ENCODE measurements around the gene FLVCR1. TPM values are rescaled to one million over a fixed set of nuclear protein-coding genes. Genes with fewer than 3 reads are reported as not detected.

Gene FLVCR1
- total RNA-seq, 1 donor, result 15.1 TPM

DNA sequence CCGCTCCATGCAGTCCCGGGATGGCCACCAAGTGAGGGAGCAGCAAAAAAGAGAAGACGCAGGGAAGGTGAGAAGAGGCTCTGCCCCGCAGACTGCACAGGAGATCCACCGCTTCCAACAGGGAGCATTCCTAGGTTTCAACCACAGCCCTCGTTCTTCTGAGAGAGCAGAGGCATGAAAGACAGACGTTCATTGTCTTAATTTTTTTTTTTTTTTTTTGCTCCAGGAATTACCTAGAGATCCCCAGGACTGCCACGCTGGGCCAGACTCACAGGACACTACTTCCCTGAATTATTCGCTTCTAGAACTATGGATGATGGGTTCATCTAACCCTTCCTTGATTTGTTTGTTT lies 59.0 kb downstream of the FLVCR1 start:
- TF ChIP-seq, protein P1, sequence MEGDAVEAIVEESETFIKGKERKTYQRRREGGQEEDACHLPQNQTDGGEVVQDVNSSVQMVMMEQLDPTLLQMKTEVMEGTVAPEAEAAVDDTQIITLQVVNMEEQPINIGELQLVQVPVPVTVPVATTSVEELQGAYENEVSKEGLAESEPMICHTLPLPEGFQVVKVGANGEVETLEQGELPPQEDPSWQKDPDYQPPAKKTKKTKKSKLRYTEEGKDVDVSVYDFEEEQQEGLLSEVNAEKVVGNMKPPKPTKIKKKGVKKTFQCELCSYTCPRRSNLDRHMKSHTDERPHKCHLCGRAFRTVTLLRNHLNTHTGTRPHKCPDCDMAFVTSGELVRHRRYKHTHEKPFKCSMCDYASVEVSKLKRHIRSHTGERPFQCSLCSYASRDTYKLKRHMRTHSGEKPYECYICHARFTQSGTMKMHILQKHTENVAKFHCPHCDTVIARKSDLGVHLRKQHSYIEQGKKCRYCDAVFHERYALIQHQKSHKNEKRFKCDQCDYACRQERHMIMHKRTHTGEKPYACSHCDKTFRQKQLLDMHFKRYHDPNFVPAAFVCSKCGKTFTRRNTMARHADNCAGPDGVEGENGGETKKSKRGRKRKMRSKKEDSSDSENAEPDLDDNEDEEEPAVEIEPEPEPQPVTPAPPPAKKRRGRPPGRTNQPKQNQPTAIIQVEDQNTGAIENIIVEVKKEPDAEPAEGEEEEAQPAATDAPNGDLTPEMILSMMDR (IDR thresholded peaks at IDR 0.05; ENCODE audit: insufficient read depth, low read depth, low read length), result no peak
- H3K4me3 ChIP-seq (ENCODE audit: low read depth, low read length), result no peak overlapping the region

DNA sequence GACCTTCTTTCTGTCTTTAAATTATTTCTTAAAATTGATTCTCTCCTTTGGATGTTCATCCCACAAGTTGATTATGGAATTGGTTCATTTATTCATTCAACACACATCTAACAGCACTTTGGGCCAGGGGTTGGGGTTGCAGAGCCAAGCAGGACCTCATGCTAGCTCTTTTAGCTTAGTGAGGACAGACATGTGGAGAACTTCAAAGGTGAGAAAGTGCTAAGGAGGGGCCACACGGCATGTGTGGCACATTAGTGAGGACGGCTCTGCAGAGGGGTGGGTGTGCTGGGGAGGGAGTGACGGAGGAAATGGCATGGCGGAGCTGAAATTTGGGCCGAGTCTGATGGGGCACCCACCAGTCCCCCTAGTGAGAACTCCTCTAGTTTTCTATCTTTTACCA lies 59.8 kb downstream of the FLVCR1 start:
- H3K4me3 ChIP-seq (ENCODE audit: low read depth, low read length), result no peak overlapping the region
- TF ChIP-seq, protein P1 (IDR thresholded peaks at IDR 0.05; ENCODE audit: insufficient read depth, low read depth, low read length), result no peak
- DNase-seq (ENCODE audit: low read depth), result no peak

More for the DNA sequence above, 59.0 kb downstream of the FLVCR1 start:
- DNase-seq (ENCODE audit: low read depth), result no peak

DNA sequence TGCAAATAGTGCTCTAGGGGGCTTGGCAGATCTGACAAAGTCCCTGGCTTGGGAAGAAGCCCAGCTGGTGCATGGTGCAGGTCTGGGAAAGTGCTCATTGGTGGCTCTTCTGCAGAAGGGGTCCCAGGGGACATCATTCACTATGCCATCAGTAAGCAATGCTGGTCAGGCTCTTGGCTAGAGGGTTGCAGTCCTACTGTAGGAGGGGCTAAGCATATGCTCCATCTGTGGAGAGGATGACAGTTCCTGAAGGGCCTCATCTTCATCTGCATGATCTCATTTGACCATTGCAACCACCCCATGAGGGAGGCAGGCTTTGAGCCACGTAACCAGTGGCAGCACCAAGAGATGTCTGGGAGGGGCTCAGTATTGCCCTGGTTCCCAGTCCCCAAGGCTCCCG lies 60.7 kb downstream of the FLVCR1 start:
- TF ChIP-seq, protein P1 (IDR thresholded peaks at IDR 0.05; ENCODE audit: insufficient read depth, low read depth, low read length), result no peak
- no peak for DNase-seq (ENCODE audit: low read depth)
- H3K4me3 ChIP-seq (ENCODE audit: low read depth, low read length), result no peak overlapping the region

DNA sequence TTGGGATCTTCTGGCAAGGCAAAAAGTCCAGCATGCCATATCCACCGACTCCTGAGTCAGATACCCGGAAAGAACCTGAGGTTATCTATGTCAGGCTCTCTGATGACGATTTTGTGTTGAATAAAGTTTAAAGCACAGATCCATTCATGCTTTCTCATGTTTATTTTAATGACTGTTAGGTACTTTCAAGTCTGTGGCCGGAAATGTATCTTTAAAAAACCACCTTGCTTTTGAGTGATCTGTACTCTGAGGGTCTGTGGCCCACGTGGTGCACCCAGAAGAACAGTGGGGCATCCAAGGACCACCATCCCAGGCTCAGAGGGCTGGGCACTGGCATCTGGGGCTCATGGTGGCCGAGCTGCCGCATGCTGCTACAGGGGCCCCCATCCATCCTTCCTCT lies 62.2 kb downstream of the FLVCR1 start:
- TF ChIP-seq, protein P1 (IDR thresholded peaks at IDR 0.05; ENCODE audit: insufficient read depth, low read depth, low read length), result no peak
- H3K4me3 ChIP-seq (ENCODE audit: low read depth, low read length), result no peak overlapping the region
- no peak for DNase-seq (ENCODE audit: low read depth)

GRCh38 chr1:212920896-212921295 lies 62.8 kb downstream of the FLVCR1 start:
- TF ChIP-seq, protein P1 (IDR thresholded peaks at IDR 0.05; ENCODE audit: insufficient read depth, low read depth, low read length), result peak; percentile 59
- no peak for DNase-seq (ENCODE audit: low read depth)
- no peak overlapping the region for H3K4me3 ChIP-seq (ENCODE audit: low read depth, low read length)

- no peak overlapping the region for H3K4me3 ChIP-seq (ENCODE audit: low read depth, low read length)
- no peak for DNase-seq (ENCODE audit: low read depth)
- TF ChIP-seq, protein P1 (IDR thresholded peaks at IDR 0.05; ENCODE audit: insufficient read depth, low read depth, low read length), result no peak
These were observed 63.9 kb downstream of the FLVCR1 start for GRCh38 chr1:212922016-212922415.

DNA sequence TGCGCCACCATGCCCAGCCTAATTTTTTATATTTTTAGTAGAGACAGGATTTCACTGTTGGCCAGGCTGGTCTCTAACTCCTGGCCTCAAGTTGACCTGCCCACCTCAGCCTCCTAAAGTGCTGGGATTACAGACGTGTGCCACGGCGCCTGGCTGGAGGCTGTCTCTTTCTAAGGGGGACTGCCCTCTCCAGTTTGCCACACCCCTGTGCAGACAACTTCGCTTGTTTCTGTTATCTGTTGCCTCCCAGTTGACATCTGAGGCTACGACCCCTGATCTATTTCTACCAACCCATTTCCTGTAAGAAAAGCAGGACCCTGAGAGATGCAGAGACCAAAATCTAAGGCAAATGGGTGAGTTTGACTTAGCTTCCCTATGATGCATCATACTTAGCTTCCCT lies 68.3 kb downstream of the FLVCR1 start:
- DNase-seq (ENCODE audit: low read depth), result no peak
- TF ChIP-seq, protein P1 (IDR thresholded peaks at IDR 0.05; ENCODE audit: insufficient read depth, low read depth, low read length), result no peak
- no peak overlapping the region for H3K4me3 ChIP-seq (ENCODE audit: low read depth, low read length)

Measured in fibroblast of villous mesenchyme (primary cell).